Adrenal gland (tissue), 12 donors: Measurements from ENCODE around the gene SLC20A1. TPM values are rescaled to one million over a fixed set of nuclear protein-coding genes. Genes with fewer than 3 reads are reported as not detected.

ENCODE experiments used
- DNase-seq, 7 donors: peaks; one replicate each; pipeline ENCODE4 v3.0.0-alpha.2; 2019 to 2020
- H3K27ac ChIP-seq, 5 donors: fragments of 200-600 bp; sonication (generic) in 4 of 5; 1 replicate in 3 of 5; 2 replicates in 2 of 5; pipeline versions ENCODE4 v1.5.1 to v1.8.0; 2016 to 2020; ENCODE audit warnings: mild to moderate bottlenecking in 1 of 5
- H3K27me3 ChIP-seq: fragments of 200-600 bp; 2 replicates; pipeline ENCODE4 v1.8.0; 2021
- H3K36me3 ChIP-seq, 2 donors: fragments of 200-600 bp; replicated peaks in 1 of 2; 1 replicate in 1 of 2; 2 replicates in 1 of 2; pipeline versions ENCODE4 v1.5.1 to v1.8.0; 2018 to 2022
- H3K4me1 ChIP-seq, 2 donors: fragments of 200-600 bp; replicated peaks in 1 of 2; 1 replicate in 1 of 2; 2 replicates in 1 of 2; pipeline versions ENCODE4 v1.5.1 to v1.8.0; 2018 to 2021
- H3K4me3 ChIP-seq, 4 donors: fragments of 200-600 bp; sonication (generic) in 3 of 4; one replicate each; pipeline ENCODE4 v1.5.1; 2016 to 2018
- H3K9me3 ChIP-seq, 3 donors: fragments of 200-600 bp; sonication (generic) in 1 of 3; replicated peaks in 1 of 3; 1 replicate in 2 of 3; 2 replicates in 1 of 3; pipeline versions ENCODE4 v1.5.1 to v1.8.0; 2016 to 2021
- POLR2A ChIP-seq, 2 donors: fragments of 450-650 bp; IDR thresholded peaks; one replicate each; pipeline ENCODE4 v1.6.1; 2017; ENCODE audit warnings: antibody characterized with exemption in 2 of 2, mild to moderate bottlenecking in 2 of 2, moderate library complexity in 1 of 2
- WGBS, 4 donors: extraction: QIAGEN DNeasy Blood & Tissue Kit in 2 of 4; methylation state at CpG; one replicate each; pipeline versions ENCODE4 v1.1.5 to v1.1.7; 2013 to 2017; 5-methylcytosine and 5-hydroxymethylcytosine counted together
- intact Hi-C, 2 donors: fragments of 100-400 bp; cut with DNase I; formaldehyde crosslinking; loops; one replicate each; pipeline versions ENCODE4 v1.14.1 to v1.15.0; 2022 to 2023
- polyA plus RNA-seq, 3 donors: library from polyadenylated mRNA; stranded (reverse); fragments of 200-250 nt in 2 of 3; fragments of 350-450 nt in 1 of 3; fragmentation: Illumina TruSeq in 1 of 3; extraction: RNeasy Lipid Tissue Mini Kit (QIAGEN cat#74804) in 1 of 3; gene quantifications; one replicate each; pipeline ENCODE4 v1.2.3, GENCODE V29; 2013 to 2014
- total RNA-seq, 9 donors: library from RNA; depleted of rRNA in 4 of 9; stranded (reverse); fragments of >200 nt in 4 of 9; fragments of 120-200 nt in 1 of 9; fragmentation: NEBNext Ultra II Directional in 1 of 9; extraction: Animal tissue kit (Norgen Biotek cat#: 25700) in 1 of 9; gene quantifications; one replicate each; pipeline versions ENCODE4 v1.1.0 to v1.2.4, GENCODE V29; 2013 to 2023
- TF ChIP-seq, protein P1 (sequence below), 6 experiments: fragments of 450-650 bp in 4 of 6; fragments of 200-600 bp in 2 of 6; sonication (generic) in 1 of 6; IDR thresholded peaks; 1 replicate in 5 of 6; 2 replicates in 1 of 6; pipeline versions ENCODE4 v1.5.1 to v1.8.0; 2016 to 2021; ENCODE audit warnings: antibody characterized with exemption in 6 of 6, mild to moderate bottlenecking in 2 of 6, moderate library complexity in 1 of 6
- donor health status: healthy with polysubstance abuse.
- donor health status: Bipolar disorder and iron deficiency.
- donor health status: DM: yes; HTN: yes; CAD: no.
- donor health status: DM: no; HTN: no; CAD: no.
- donor health status: DM: no; HTN: no; CAD: no.
- donor health status: DM: yes; HTN: yes; CAD: no.

SLC20A1 gene
- total and polyA plus RNA-seq, 12 donors = 6.9 to 28.1 (median 21.5) TPM

DNA sequence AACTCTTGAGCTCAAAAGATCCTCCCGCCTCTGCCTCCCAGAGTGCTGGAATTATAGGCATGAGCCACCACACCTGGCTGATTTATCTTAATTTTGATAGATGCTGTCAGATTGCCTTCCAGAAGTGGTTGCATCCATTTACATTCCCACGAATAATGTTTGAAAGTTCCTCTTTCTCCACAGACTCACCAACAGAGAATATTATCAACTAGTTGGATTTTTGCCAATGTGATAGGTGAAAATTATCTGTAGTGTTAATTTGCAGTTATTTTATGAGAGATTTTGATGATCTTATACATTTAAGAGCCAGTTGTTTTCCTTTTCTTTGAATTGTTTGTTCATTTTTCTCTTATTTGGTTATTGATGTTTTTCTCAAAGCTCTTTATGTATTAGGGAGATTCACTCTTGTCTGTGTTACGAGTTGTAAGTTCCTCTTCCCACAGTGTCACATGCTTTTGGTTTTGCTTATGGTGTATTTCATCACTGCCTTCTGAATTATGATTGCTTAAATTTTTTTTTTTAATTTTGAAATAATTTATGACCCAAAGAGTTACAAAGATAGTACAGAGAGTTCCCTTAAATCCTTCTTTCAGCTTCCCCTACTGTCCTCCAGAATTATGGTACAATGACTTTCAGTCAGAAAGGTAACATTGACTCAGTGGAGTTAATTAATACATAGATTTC lies 54.4 kb downstream of the SLC20A1 start:
- no peak overlapping the region for H3K4me3 ChIP-seq
- DNase-seq = no peak
- peak overlapping the region in 4 of 5 donors; percentile 24 to 70 (median 49) for H3K27ac ChIP-seq
- no peaks in the 10 kb centered on the region for H3K9me3 ChIP-seq
- intact Hi-C loops = no loop called here
- no peaks in the 10 kb centered on the region for H3K4me1 ChIP-seq
- H3K27me3 ChIP-seq = no peaks in the 10 kb centered on the region
- 71 to 81% (median 74%) methylated on average over 3 of the region's 3 CpGs for WGBS, 4 donors
- TF ChIP-seq, protein P1, sequence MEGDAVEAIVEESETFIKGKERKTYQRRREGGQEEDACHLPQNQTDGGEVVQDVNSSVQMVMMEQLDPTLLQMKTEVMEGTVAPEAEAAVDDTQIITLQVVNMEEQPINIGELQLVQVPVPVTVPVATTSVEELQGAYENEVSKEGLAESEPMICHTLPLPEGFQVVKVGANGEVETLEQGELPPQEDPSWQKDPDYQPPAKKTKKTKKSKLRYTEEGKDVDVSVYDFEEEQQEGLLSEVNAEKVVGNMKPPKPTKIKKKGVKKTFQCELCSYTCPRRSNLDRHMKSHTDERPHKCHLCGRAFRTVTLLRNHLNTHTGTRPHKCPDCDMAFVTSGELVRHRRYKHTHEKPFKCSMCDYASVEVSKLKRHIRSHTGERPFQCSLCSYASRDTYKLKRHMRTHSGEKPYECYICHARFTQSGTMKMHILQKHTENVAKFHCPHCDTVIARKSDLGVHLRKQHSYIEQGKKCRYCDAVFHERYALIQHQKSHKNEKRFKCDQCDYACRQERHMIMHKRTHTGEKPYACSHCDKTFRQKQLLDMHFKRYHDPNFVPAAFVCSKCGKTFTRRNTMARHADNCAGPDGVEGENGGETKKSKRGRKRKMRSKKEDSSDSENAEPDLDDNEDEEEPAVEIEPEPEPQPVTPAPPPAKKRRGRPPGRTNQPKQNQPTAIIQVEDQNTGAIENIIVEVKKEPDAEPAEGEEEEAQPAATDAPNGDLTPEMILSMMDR (IDR thresholded peaks at IDR 0.05) = no peak
- no peak for TF ChIP-seq POLR2A (IDR thresholded peaks at IDR 0.05)
- no peaks in the 10 kb centered on the region for H3K36me3 ChIP-seq

DNA sequence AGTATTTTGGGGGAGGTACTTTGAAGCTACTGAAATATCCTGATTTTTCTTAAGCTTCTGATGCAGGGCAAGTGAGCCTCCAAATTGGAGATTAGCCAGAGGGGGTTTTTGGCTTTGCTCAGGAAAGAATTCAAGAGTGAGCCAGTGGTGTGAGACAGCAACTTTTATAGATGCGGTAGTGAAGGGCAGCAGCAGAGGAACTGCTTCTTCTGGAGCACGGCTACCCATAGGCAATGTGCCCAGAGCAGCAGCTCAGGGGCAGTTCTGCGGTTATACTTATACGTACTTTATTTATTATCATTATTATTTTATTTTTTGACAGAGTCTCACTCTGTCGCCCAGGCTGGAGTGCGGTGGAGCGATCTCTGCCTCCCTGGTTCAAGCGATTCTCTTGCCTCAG lies 55.3 kb downstream of the SLC20A1 start:
- peak in 1 of 7 donors; percentile 24 for DNase-seq
- intact Hi-C loops = no loop called here
- WGBS, 4 donors = 69 to 81% (median 78%) methylated on average over 8 of the region's 8 CpGs
- no peaks in the 10 kb centered on the region for H3K9me3 ChIP-seq
- no peak overlapping the region for H3K4me3 ChIP-seq
- TF ChIP-seq, protein P1 (IDR thresholded peaks at IDR 0.05) = no peak
- TF ChIP-seq POLR2A (IDR thresholded peaks at IDR 0.05) = no peak
- no peaks in the 10 kb centered on the region for H3K27me3 ChIP-seq
- peak overlapping the region in 2 of 5 donors; percentile 54 to 70 for H3K27ac ChIP-seq
- no peaks in the 10 kb centered on the region for H3K36me3 ChIP-seq
- H3K4me1 ChIP-seq = no peaks in the 10 kb centered on the region

DNA sequence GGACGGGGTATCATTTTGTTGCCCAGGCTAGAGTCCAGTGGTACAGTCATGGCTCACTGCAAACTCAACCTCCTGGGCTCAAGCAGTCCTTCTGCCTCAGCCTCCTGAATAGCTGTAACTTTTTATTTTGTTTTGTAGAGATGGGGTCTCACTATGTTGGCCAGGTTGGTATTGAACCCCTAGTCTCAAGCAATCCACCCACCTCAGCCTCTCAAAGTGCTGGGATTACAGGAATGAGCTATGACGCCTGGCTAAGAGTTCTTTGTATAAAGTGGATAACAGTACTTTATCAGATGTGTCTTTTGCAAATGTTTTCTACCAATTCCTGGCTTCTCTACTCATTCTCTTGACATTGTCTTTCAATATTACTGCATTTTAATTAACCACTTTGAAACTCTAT lies 57.9 kb downstream of the SLC20A1 start:
- intact Hi-C loops = no loop called here
- DNase-seq = no peak
- Histone ChIP-seq H3K27me3 (no peaks in the 10 kb centered on the region), H3K27ac (no peak overlapping the region), H3K4me3 (no peak overlapping the region), H3K4me1 (no peaks in the 10 kb centered on the region), H3K36me3 (no peaks in the 10 kb centered on the region), H3K9me3 (no peaks in the 10 kb centered on the region)
- WGBS, 4 donors = 31 to 67% (median 58%) methylated on average over 2 of the region's 2 CpGs
- TF ChIP-seq, protein P1 (IDR thresholded peaks at IDR 0.05) = no peak
- no peak for TF ChIP-seq POLR2A (IDR thresholded peaks at IDR 0.05)

DNA sequence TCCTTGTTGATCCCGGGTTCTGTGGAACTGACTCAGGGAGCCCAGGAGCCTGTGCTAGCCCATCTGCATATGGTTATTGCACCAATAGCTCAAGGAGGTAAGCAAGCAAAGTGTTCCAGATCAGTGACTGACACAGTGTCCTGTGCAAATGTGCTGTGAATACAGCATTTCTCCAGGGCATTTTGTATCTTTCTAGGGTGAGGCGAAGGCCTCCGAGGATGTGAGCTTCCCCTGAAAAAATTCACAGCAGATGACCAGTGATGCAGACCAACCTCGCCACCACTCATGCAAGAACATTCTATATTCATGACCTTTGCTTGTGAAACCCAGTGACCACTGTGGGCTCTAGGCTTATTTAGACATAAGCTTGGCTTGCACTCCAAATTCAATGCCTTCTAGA lies 59.8 kb downstream of the SLC20A1 start:
- intact Hi-C loops = no loop called here
- Histone ChIP-seq H3K27me3 (no peaks in the 10 kb centered on the region), H3K36me3 (no peaks in the 10 kb centered on the region), H3K4me1 (no peaks in the 10 kb centered on the region), H3K9me3 (no peaks in the 10 kb centered on the region), H3K27ac (no peak overlapping the region), H3K4me3 (no peak overlapping the region)
- TF ChIP-seq, protein P1 (IDR thresholded peaks at IDR 0.05) = no peak
- no peak for TF ChIP-seq POLR2A (IDR thresholded peaks at IDR 0.05)
- 79 to 93% (median 83%) methylated on average over 4 of the region's 4 CpGs for WGBS, 4 donors
- no peak for DNase-seq
